ENCODE data around the gene MRPL17. TPM values are rescaled to one million over a fixed set of nuclear protein-coding genes. Genes with fewer than 3 reads are reported as not detected.
A peak's percentile ranks its signal among the peaks of the same experiment; 100 is the strongest.

MRPL17 gene
- total and polyA plus RNA-seq, 9 of the 15 experiments (the other 6 are each of a cell fraction or from before 2014, with no cell fraction given), result 33.9 to 81.6 (median 43.9) TPM

GRCh38 chr11:6727971-6728760 is 45.0 kb upstream of the MRPL17 start (continued):
- no peak for TF ChIP-seq FOXO4 (CRISPR knock-in tag; IDR thresholded peaks at IDR 0.05)
- no peak for TF ChIP-seq CEBPB (tag; IDR thresholded peaks at IDR 0.05)
- no peak for TF ChIP-seq SNIP1 (IDR thresholded peaks at IDR 0.05; ENCODE audit: low read depth)
- TF ChIP-seq THAP7 (CRISPR knock-in tag; IDR thresholded peaks at IDR 0.05), result no peak
- no peak for TF ChIP-seq JUNB (CRISPR knock-in tag; conservative IDR thresholded peaks at IDR 0.05)
- no peak for TF ChIP-seq GTF2E2 (tag; IDR thresholded peaks at IDR 0.05)
- TF ChIP-seq ZNF592 (IDR thresholded peaks at IDR 0.05), result peak; percentile 84
- TF ChIP-seq SNRNP70 (optimal IDR thresholded peaks at IDR 0.05; ENCODE audit: low read depth, low read length), result no peak
- TF ChIP-seq NR1H2 (CRISPR knock-in tag; IDR thresholded peaks at IDR 0.05), result no peak
- TF ChIP-seq IRF9 (tag; IDR thresholded peaks at IDR 0.05), result no peak
- TF ChIP-seq ZNF384 (IDR thresholded peaks at IDR 0.05; ENCODE audit: low read depth, low read length), result no peak
- TF ChIP-seq THAP12 (CRISPR knock-in tag; IDR thresholded peaks at IDR 0.05), result no peak
- TF ChIP-seq CCAR2 (IDR thresholded peaks at IDR 0.05; ENCODE audit: low read depth, low read length), result no peak
- TF ChIP-seq NR2F6 (CRISPR knock-in tag; IDR thresholded peaks at IDR 0.05), result no peak
- no peak for TF ChIP-seq STAT5B (CRISPR knock-in tag; IDR thresholded peaks at IDR 0.05)
- no peak for TF ChIP-seq FUS (optimal IDR thresholded peaks at IDR 0.05; ENCODE audit: low read depth, low read length)
- peak; percentile 38; the same call in 1 of the 2 replicates for TF ChIP-seq DMBX1 (CRISPR knock-in tag; IDR thresholded peaks at IDR 0.05; ENCODE audit: borderline replicate concordance)
- TF ChIP-seq SMARCE1 (IDR thresholded peaks at IDR 0.05), result peak; percentile 62; the same call in 1 of the 2 replicates

Data from K562 (cell line).